Large intestine (tissue), 3 donors: ENCODE results near the gene SMARCC1. TPM values are rescaled to one million over a fixed set of nuclear protein-coding genes. Genes with fewer than 3 reads are reported as not detected.

Source experiments
- DNase-seq, 2 donors: peaks; one replicate each; pipeline versions ENCODE4 v3.0.0 to v3.0.0-alpha.2; 2013
- H3K27ac ChIP-seq: one replicate; pipeline ENCODE4 v1.5.1; 2013; ENCODE audit warnings: low read length
- H3K27me3 ChIP-seq: 2 replicates; pipeline ENCODE4 v1.6.1; 2013; ENCODE audit warnings: low read length; ENCODE audit not compliant: control insufficient read depth, insufficient read depth
- H3K36me3 ChIP-seq: 2 replicates; pipeline ENCODE4 v1.6.1; 2013; ENCODE audit warnings: low read length; ENCODE audit not compliant: control insufficient read depth, insufficient read depth
- H3K4me1 ChIP-seq: one replicate; pipeline ENCODE4 v1.6.1; 2013; ENCODE audit warnings: low read length; ENCODE audit not compliant: control insufficient read depth, insufficient read depth
- H3K4me3 ChIP-seq: one replicate; pipeline ENCODE4 v1.5.1; 2013; ENCODE audit warnings: low read length
- H3K9me3 ChIP-seq: one replicate; pipeline ENCODE4 v1.6.1; 2013; ENCODE audit warnings: mild to moderate bottlenecking, low read depth, low read length, moderate library complexity; ENCODE audit not compliant: control insufficient read depth
- WGBS: methylation state at CpG from one replicate; pipeline ENCODE4 v1.1.5; 2013; ENCODE audit warnings: low lambda C conversion rate; ENCODE audit not compliant: insufficient coverage; 5-methylcytosine and 5-hydroxymethylcytosine counted together
- polyA plus RNA-seq: library from polyadenylated mRNA; unstranded; fragments of 120-200 nt; gene quantifications from one replicate; pipeline ENCODE4 v1.2.1, GENCODE V29; 2013

The SMARCC1 gene
- polyA plus RNA-seq, 1 donor: 49.0 TPM

- Histone ChIP-seq H3K4me1 (no peaks in the 10 kb centered on the region), H3K27me3 (no peaks in the 10 kb centered on the region), H3K27ac (no peak overlapping the region), H3K4me3 (no peak overlapping the region), H3K9me3 (no peaks in the 10 kb centered on the region), H3K36me3 (peaks cover 69% of the 10 kb centered on the region)
- no peak for DNase-seq
Measured at GRCh38 chr3:47603332-47603731, 178.4 kb downstream of the SMARCC1 start.

GRCh38 chr3:47601281-47601680 lies 180.4 kb downstream of the SMARCC1 start:
- H3K4me3 ChIP-seq: no peak overlapping the region
- peaks cover 59% of the 10 kb centered on the region for H3K36me3 ChIP-seq
- WGBS: no CpG with 5 or more reads among the region's 3 CpGs
- no peaks in the 10 kb centered on the region for H3K4me1 ChIP-seq
- no peak for DNase-seq
- no peaks in the 10 kb centered on the region for H3K27me3 ChIP-seq
- no peak overlapping the region for H3K27ac ChIP-seq
- H3K9me3 ChIP-seq: no peaks in the 10 kb centered on the region

GRCh38 chr3:47594792-47595191 lies 186.9 kb downstream of the SMARCC1 start:
- no CpG with 5 or more reads among the region's 3 CpGs for WGBS
- Histone ChIP-seq H3K36me3 (peaks cover 39% of the 10 kb centered on the region), H3K4me3 (no peak overlapping the region), H3K4me1 (no peaks in the 10 kb centered on the region), H3K27me3 (no peaks in the 10 kb centered on the region), H3K27ac (no peak overlapping the region), H3K9me3 (no peaks in the 10 kb centered on the region)
- no peak for DNase-seq

GRCh38 chr3:47592066-47592795 lies 189.5 kb downstream of the SMARCC1 start:
- H3K36me3 ChIP-seq: peaks cover 47% of the 10 kb centered on the region
- no peaks in the 10 kb centered on the region for H3K27me3 ChIP-seq
- H3K27ac ChIP-seq: no peak overlapping the region
- 86% methylated on average over 1 of the region's 4 CpGs for WGBS
- no peaks in the 10 kb centered on the region for H3K4me1 ChIP-seq
- no peaks in the 10 kb centered on the region for H3K9me3 ChIP-seq
- DNase-seq: no peak
- no peak overlapping the region for H3K4me3 ChIP-seq

- DNase-seq: peak in 1 of 2 donors; percentile 53
- Histone ChIP-seq H3K36me3 (peaks cover 65% of the 10 kb centered on the region), H3K27ac (no peak overlapping the region), H3K9me3 (no peaks in the 10 kb centered on the region), H3K4me1 (no peaks in the 10 kb centered on the region), H3K4me3 (no peak overlapping the region), H3K27me3 (no peaks in the 10 kb centered on the region)
- no CpG with 5 or more reads among the region's 2 CpGs for WGBS
Measured at GRCh38 chr3:47590216-47590615, 191.5 kb downstream of the SMARCC1 start.

- Histone ChIP-seq H3K27ac (no peak overlapping the region), H3K9me3 (no peaks in the 10 kb centered on the region), H3K27me3 (no peaks in the 10 kb centered on the region), H3K4me1 (no peaks in the 10 kb centered on the region), H3K4me3 (no peak overlapping the region), H3K36me3 (peaks cover 60% of the 10 kb centered on the region)
- no CpG with 5 or more reads among the region's 4 CpGs for WGBS
- no peak for DNase-seq
Measured at GRCh38 chr3:47588587-47588986, 193.1 kb downstream of the SMARCC1 start.

GRCh38 chr3:47588053-47588452 lies 193.6 kb downstream of the SMARCC1 start:
- Histone ChIP-seq H3K9me3 (no peaks in the 10 kb centered on the region), H3K4me1 (no peaks in the 10 kb centered on the region), H3K27ac (no peak overlapping the region), H3K36me3 (peaks cover 60% of the 10 kb centered on the region), H3K4me3 (no peak overlapping the region), H3K27me3 (no peaks in the 10 kb centered on the region)
- WGBS: 100% methylated on average over 1 of the region's 7 CpGs
- DNase-seq: no peak

GRCh38 chr3:47586746-47587145 lies 194.9 kb downstream of the SMARCC1 start:
- no peak overlapping the region for H3K27ac ChIP-seq
- WGBS: no CpG with 5 or more reads among the region's 6 CpGs
- peaks cover 57% of the 10 kb centered on the region for H3K36me3 ChIP-seq
- no peaks in the 10 kb centered on the region for H3K27me3 ChIP-seq
- no peaks in the 10 kb centered on the region for H3K4me1 ChIP-seq
- no peak for DNase-seq
- H3K4me3 ChIP-seq: no peak overlapping the region
- no peaks in the 10 kb centered on the region for H3K9me3 ChIP-seq

- no peaks in the 10 kb centered on the region for H3K9me3 ChIP-seq
Measured at GRCh38 chr3:47583320-47584075, 198.2 kb downstream of the SMARCC1 start.

GRCh38 chr3:47581835-47582234 lies 199.9 kb downstream of the SMARCC1 start:
- peaks cover 3% of the 10 kb centered on the region for H3K9me3 ChIP-seq
- WGBS: 75% methylated on average over 1 of the region's 4 CpGs

More at GRCh38 chr3:47583320-47584075, 198.2 kb downstream of the SMARCC1 start:
- no peak overlapping the region for H3K27ac ChIP-seq
- peaks cover 32% of the 10 kb centered on the region for H3K36me3 ChIP-seq
- DNase-seq: no peak
- WGBS: no CpG with 5 or more reads among the region's 3 CpGs
- H3K4me3 ChIP-seq: no peak overlapping the region
- peaks cover 4% of the 10 kb centered on the region for H3K4me1 ChIP-seq
- peaks cover 18% of the 10 kb centered on the region for H3K27me3 ChIP-seq

More at GRCh38 chr3:47581835-47582234, 199.9 kb downstream of the SMARCC1 start:
- Histone ChIP-seq H3K36me3 (peaks cover 17% of the 10 kb centered on the region), H3K27me3 (peaks cover 28% of the 10 kb centered on the region), H3K27ac (no peak overlapping the region), H3K4me1 (peaks cover 9% of the 10 kb centered on the region), H3K4me3 (no peak overlapping the region)
- no peak for DNase-seq
